Measurements from ENCODE around the gene PNPLA7.
A peak's percentile ranks its signal among the peaks of the same experiment; 100 is the strongest.

PNPLA7 gene

GRCh38 chr9:137550231-137550621, at the start of gene PNPLA7 (continued):
- no peak for TF ChIP-seq ZNF274 (IDR thresholded peaks at IDR 0.05; ENCODE audit: low read length)
- TF ChIP-seq ZNF274 (tag by site-specific recombination; IDR thresholded peaks at IDR 0.05; ENCODE audit: borderline replicate concordance) = no peak
- peak; percentile 43; the same call in 1 of the 2 replicates for TF ChIP-seq PRDM10 (tag by site-specific recombination; IDR thresholded peaks at IDR 0.05)
- no peak for TF ChIP-seq ZNF521 (tag by site-specific recombination; IDR thresholded peaks at IDR 0.05)
- no peak for TF ChIP-seq ZBTB6 (tag by site-specific recombination; IDR thresholded peaks at IDR 0.05)
- TF ChIP-seq ZBTB21 (tag by site-specific recombination; IDR thresholded peaks at IDR 0.05) = no peak
- TF ChIP-seq ZNF707 (tag by site-specific recombination; IDR thresholded peaks at IDR 0.05) = no peak
- TF ChIP-seq ZNF488 (tag by site-specific recombination; IDR thresholded peaks at IDR 0.05) = no peak
- TF ChIP-seq ZNF211 (tag by site-specific recombination; IDR thresholded peaks at IDR 0.05; ENCODE audit: low read depth) = no peak
- TF ChIP-seq ZNF169 (tag by site-specific recombination; IDR thresholded peaks at IDR 0.05) = no peak
- no peak for TF ChIP-seq YY1 (tag by site-specific recombination; IDR thresholded peaks at IDR 0.05)
- TF ChIP-seq PRDM4 (tag by site-specific recombination; IDR thresholded peaks at IDR 0.05) = no peak
- no peak for TF ChIP-seq ZNF830 (tag by site-specific recombination; IDR thresholded peaks at IDR 0.05; ENCODE audit: low read depth)
- no peak for TF ChIP-seq ZNF692 (tag by site-specific recombination; IDR thresholded peaks at IDR 0.05)
- TF ChIP-seq ZNF335 (tag by site-specific recombination; conservative IDR thresholded peaks at IDR 0.05) = 0 out of 2 replicates have a peak, but pooled peaks have one; percentile 12
- TF ChIP-seq ZSCAN23 (tag by site-specific recombination; IDR thresholded peaks at IDR 0.05) = no peak
- no peak for TF ChIP-seq ZBTB11 (tag by site-specific recombination; conservative IDR thresholded peaks at IDR 0.05; ENCODE audit: low read depth)
- TF ChIP-seq ZNF514 (tag by site-specific recombination; IDR thresholded peaks at IDR 0.05) = no peak
- no peak for TF ChIP-seq SCRT1 (tag by site-specific recombination; IDR thresholded peaks at IDR 0.05; ENCODE audit: borderline replicate concordance)
- no peak for TF ChIP-seq ZNF202 (tag by site-specific recombination; IDR thresholded peaks at IDR 0.05; ENCODE audit: borderline replicate concordance)
- no peak for TF ChIP-seq ZFP69B (tag by site-specific recombination; IDR thresholded peaks at IDR 0.05)
- TF ChIP-seq ZNF449 (tag by site-specific recombination; IDR thresholded peaks at IDR 0.05) = no peak
- TF ChIP-seq ZFP41 (tag by site-specific recombination; IDR thresholded peaks at IDR 0.05; ENCODE audit: borderline replicate concordance) = no peak
- TF ChIP-seq ZFHX2 (tag by site-specific recombination; conservative IDR thresholded peaks at IDR 0.05) = no peak; the same call in 1 of the 2 replicates
- TF ChIP-seq ZFP3 (tag by site-specific recombination; IDR thresholded peaks at IDR 0.05; ENCODE audit: low read depth) = no peak

All from HEK293 (cell line).